Activated T-helper 1 cell treated with Interleukin-2 at 50 U/mL for 16 hours (primary cell): ENCODE data around the gene SH3GLB1.
"Not testable (repeated sequence)": the region's sequence is repeated elsewhere in the genome, so short reads cannot be mapped to it uniquely, and the experiment has no call there.

Source experiments
- DNase-seq: peaks from one replicate; pipeline ENCODE4 v3.0.0-alpha.2; 2020; ENCODE audit warnings: low read depth

The SH3GLB1 gene

DNA sequence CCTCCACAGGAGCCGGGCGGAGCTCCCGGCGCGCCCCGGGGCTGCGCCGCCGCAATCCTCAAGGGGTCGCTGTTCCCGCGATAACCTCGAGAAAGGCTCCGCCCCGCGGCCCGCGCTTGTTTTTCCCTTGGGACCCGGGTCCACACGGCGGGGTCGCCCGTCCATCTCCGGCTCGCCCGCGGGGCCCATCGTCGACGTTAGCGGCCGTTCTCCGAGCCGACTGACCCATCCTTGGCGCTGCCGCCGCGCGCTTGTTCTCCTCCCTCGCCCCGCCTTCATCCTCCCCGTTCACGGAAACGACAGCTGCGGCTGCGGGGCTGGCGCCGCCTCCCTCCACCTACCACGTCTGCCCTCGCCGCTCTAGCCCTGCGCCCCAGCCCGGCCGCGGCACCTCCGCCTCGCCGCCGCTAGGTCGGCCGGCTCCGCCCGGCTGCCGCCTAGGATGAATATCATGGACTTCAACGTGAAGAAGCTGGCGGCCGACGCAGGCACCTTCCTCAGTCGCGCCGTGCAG lies at the start of gene SH3GLB1:
Gene SH3GLB1, plus strand, starts transcription at position 119 of the 514 bp plus-strand sequence. Its CDS starts 324 bp downstream, at position 443.
- DNase-seq = peak; percentile 80

DNA sequence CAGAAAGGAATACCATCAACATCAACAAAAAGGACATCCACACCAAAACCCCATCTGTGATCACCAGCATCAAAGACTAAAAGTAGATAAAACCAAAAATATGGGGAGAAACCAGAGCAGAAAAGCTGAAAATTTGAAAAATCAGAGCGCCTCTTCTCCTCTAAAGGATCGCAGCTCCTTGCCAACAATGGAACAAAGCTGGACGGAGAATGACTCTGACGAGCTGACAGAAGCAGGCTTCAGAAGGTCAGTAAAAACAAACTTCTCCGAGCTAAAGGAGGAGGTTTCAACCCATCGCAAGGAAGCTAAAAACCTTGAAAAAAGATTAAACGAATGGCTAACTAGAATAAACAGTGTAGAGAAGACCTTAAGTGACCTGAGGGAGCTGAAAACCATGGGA lies 46.0 kb upstream of the SH3GLB1 start:
- not testable (repeated sequence) for DNase-seq

DNA sequence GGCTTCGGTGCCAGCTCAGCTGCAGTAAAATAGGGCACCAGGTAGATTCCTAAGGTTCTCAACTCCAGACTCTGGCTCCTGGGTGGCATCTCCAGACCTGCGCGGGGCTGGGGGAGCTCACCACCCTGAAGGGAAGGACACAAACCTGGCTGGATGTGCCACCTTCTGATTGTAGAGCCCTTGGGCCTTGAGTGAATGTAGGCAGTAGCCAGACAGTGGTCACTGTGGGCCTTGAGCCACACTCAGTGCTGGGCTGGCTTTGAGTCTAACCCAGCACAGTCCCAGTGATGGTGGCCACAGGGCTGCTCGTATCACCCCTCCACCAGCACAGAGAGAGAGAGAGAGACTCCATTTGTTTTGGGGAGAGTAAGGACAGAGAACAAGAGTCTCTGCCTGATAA lies 38.0 kb upstream of the SH3GLB1 start:
- no peak for DNase-seq

DNA sequence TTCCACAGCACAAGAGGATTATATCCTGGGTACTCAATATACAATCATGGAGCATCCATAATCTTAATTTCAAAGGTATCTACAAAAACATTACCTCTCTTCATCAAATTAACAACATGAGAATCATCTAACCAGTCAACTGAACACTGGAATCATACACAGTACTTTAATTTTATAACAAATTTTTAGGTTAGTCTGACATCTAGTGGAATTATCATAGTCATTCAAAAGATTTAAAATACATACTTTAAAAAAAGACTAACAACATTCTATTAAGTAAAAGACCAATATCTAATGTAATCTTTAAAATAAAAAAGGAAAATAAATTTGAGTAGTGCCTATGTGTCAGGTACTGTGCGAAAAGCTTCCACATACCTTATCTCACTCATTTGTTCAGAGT lies 16.8 kb upstream of the SH3GLB1 start:
- DNase-seq = no peak

DNA sequence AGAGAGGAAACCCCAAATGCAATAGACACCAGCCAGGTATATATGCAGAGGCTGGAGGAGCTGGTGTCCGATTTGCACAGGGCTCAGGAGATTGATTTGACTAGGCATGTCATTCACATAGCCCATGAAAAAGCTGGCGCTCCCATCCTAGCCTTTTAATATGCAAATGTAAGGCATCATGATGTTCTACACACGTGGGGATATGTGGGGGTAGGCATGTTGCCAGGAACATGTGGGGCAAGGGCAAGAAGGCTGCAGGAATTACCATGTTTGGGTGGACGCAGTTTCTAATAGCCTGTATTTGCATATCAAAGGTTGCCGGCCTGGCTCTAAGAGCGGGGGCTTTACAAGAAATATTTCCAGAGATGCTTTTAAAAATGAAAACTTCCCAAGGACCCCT lies 11.7 kb upstream of the SH3GLB1 start:
- DNase-seq = no peak

DNA sequence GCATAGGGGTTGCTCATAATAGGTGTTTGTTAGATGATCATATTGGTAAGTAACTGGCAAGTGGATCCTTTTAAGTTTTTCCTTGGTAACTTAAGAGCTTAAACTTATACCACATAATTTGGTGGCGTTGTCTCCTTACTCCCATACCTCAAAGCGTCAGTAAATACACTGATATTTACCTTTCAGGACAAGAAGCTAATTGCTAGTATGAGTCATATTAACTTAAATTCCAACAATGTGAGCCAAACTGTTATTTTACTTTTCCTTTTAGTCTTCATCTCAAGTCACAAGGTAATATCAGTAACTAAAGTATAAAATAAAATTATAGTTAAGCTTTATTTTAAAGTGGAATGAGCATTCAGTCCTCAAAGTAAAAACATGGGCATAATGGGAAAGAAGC lies 9.0 kb upstream of the SH3GLB1 start:
- no peak for DNase-seq

DNA sequence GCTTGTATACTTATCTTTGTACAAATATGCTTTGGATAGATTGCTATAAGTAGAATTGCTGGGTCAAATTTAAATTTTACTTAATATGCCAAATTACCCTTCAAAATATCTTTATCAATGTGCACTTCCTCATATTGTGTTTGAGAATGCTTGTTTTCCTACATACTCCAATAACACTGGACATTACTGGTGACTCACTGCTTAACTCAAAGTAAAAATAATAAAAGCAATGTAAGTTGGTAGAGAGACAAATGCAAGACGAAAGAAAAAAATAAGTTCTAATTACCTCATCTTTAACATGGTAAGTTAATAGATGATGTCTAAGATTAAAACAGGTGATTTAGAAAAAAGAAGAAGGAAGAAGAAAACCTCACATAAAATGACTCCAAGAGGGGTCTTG lies 7.9 kb upstream of the SH3GLB1 start:
- no peak for DNase-seq

DNA sequence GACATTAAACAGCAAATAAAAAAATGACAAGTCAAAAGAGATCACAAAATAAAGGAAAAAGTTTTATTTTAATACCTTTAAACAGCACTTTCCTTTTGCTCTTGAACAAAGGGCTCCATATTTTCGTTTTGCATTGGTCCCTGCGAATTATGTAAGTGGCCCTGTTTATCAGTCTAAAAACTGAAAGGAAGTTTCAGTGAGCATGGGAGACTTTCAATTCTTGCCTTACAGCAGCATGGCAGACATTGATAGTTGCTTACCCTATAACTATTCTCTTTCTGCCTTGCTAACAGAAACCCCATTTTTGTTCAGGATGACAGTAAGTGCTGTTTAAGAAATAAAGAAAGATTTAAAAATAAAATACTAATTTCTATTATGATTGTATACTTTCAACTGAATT lies 5.2 kb upstream of the SH3GLB1 start:
- no peak for DNase-seq

DNA sequence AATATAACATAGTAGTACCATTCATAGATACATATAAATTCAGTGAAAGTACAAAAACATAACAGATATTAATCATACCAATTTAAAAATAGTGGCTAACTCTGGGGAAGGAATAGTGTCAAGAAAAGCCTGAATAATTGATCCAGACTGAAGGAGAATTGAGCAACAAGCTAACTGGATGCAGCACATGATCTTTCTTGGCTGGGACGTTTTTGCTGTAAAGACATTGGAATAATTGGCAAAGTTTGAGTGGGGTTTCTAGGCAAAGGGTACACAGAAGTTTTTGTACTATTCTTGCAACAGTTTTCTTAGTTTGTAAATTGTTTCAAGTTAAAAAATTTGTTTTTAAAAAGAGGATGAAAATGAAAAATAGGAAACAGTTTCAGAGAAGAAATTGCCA lies 2.6 kb upstream of the SH3GLB1 start:
- no peak for DNase-seq

DNA sequence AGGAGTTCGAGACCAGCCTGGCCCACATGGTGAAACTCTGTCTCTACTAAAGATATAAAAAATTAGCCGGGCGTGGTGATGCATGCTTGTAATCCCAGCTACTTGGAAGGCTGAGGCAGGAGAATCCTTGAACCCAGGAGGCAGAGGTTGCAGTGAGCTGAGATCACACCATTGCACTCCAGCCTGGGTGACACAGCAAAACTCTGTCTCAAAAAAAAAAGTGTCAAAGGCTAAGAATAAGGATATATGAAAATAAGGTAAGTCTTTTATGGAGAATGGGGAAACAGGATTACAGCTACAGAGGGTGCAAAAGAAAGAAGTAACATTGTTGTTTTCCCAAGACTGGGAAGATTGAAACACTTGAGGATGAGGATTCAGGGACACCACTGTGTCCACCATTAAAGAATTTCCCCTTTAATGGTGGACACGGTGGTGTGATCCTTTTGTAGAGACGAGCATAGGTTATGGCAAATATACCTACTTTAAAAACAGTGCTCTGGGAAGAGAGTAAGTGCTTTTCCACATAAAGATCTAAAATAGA lies 1.4 kb upstream of the SH3GLB1 start:
- DNase-seq = not testable (repeated sequence)

DNA sequence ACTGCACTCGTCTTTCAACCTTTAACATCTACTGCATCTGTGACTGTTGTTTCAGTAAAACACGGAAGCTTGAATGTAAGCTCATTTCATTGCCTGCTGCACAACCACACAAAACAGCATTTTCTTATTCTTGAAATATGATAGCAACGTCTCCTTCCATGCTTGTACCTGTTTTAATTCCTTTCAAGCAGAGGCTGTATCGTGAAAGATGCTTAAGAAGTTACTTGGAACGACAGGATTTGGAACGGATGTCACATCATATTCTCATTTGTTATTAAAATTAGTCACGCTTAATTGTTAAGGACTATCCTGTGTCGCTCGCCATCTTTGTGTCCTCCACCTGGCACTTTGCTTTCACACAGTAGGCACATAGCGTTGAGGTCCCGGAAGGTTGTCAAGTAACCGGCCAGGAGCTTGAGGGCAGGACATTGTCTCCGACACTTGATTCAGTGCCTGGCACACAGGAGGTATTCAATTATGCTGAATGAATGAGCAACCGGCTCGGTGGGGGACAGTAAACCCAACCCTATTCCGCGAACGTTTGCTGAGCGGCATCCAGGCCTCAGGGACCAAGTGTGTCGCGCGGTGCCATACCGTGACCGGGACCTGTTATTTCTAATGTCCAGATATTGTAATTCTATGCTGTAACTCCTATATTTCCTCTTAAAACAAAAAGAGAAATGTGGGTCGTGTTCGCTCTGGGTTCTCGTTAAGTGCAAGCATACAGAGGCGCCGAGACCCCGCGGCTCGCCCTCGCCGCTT lies 499 bp upstream of the SH3GLB1 start:
- peak; percentile 36 for DNase-seq

DNA sequence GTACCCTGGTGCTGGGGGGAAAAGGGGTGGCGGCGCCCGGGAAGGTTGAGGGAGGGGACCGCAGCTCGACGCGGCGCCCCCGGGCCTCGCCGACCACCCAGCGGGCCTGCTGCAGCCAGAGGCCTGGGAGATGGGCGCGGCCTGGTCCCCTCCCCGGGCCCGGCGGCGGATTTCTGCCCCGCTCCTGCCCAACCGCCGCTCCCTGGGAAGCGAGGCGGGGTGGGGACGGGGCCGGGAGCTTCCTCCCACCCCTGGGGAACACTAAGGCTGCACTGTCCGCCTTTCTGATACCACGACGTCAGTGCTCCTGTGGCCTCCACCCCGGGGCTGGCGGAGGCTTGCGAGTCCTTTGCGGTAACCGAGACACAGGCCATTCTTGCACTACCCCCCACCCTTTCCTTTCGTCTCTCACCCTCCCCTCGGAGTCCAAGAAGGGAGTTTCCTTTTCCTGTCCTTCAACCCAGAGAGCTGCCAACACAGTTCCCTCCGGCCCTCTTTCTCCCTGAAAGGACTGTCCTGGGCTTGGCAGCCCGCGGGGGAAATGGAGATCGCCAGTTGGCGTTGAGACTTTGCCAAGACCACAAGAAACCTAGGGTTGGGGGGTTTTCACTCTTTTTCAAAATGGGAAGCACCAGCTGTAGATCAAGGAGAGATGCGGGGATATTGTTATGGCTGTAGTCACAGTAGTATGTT lies 742 bp downstream of the SH3GLB1 start:
- peak; percentile 4 for DNase-seq

DNA sequence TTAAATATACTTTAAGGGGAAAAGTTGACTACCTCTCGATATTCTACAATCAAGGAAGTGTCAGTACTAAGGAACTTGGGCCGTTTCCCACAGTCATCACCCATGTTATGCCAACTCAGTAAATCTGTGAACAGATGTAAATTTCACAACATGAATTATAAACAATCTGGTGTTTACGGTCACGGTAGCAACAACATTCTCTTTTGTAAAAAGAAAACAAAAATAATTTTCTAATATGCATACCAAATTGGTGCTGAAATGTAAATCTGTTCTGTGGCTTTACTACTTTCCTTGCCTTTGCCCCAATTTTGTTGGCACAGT lies 1.2 kb downstream of the SH3GLB1 start:
- DNase-seq = no peak

DNA sequence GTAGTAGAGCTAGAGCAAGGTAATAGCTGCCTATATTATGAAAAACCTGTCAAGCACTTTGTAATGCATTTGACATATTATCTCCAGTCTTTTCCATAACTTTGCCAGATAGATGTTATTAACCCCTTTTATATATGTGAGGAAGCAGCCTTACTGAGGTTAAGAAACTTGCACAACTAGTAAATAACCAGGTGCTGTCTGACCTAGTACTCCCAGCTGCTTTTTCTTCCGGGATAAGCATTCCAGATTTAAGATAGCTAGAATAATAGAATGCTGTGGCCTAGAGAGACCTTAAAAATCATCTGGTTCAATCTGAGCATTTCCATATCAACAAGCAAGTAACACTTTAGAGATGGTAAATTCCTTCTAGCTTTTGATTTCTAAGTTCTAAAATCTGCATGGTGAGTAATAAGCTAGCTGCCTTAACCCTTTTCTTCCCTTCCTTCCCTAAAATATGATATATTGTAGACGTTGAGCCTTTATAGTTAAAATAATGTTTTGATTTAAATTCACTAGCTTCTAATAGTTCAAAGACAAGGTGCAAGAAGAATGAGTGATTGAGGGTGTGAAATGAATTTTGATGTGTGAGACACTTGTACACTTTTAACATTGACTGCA lies 1.8 kb downstream of the SH3GLB1 start:
- DNase-seq = no peak

DNA sequence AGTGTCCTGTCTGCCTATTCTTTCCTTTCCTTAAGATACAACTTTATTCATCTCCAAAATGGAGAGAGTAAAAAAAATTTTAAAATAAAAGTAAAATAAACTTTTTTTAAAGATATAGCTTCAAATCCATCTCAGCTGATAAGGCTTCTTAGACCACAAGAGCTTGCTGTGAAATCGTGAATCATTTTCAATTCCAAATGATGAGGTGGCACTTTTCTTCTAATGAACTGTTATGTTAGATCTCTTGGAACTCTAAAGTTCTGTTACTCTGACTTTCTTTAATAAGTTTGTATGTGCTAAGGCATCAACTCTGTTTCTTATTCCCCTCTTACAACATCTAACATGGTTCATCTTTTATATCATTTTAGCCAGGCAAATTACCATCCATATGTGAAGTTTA lies 4.5 kb downstream of the SH3GLB1 start:
- no peak for DNase-seq

DNA sequence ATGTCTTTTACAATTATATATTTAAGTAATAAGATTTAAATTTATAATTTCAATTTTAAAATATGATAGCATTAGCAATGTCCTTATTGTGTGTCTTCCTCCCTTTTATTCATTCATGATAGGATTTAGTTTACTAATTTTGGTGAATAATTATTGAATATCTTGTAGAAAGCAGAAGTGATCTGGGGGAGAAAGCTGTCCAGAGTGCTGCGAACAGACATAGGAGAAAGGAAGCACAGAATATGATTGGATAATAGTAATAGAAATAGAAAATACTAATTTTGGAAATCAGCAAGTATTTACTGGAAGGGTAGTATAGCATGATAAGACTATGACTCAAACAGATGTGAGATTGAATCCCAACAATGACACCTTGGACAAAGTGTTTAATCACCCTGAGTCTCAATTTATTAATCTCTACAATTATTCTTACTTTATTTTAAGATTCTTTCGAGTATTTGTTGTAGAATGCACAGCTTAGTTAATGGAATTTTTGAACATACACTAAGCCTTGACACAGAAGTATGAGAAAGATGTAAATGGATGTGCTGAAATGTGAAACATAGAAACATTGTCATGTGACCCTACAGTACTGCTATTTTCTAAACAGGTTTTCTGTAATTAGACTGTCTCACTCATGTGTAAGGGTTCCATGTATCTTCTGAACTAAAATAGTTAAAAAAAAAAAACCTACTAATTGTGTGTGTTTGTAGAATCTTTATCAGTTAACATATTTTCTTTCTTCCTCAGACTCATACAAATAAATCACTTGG lies 7.9 kb downstream of the SH3GLB1 start:
- no peak for DNase-seq

DNA sequence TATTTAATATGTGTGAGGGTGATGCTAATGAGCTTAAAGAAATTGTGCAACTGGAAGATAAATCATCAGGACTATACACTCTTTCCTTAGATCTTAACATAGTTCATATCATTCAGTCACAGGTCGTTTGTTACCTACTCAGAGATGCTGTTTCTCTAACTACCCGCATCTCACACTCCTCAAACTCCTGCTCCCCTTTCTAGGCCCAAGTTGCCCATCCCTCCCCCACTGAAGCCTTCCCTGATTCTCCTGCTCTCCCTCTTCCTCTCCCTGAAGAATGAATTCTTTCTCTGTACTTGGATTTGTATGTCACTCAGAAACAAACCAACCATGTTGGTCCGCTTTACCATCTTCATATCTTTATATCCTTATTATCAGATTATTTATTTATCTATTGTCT lies 9.1 kb downstream of the SH3GLB1 start:
- no peak for DNase-seq

DNA sequence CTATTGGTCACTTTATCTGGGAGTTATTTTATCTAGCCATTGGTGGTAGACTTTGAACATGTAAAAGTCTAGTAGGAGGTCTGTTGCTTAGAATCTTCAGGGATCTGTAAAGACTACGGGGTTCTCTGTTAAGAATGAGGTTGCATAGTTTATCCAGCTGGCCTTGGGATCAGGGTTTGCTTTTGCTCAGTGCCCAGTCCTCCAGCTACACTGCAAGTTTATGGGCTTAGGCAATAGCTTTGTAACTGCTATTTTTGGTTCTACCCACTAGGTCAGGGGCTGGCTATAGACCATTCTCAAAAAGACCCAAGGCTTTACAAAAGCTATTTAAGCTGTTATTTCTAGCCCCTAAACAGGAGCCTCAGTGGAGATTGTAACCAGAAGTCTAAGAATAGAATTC lies 9.8 kb downstream of the SH3GLB1 start:
- DNase-seq = no peak

DNA sequence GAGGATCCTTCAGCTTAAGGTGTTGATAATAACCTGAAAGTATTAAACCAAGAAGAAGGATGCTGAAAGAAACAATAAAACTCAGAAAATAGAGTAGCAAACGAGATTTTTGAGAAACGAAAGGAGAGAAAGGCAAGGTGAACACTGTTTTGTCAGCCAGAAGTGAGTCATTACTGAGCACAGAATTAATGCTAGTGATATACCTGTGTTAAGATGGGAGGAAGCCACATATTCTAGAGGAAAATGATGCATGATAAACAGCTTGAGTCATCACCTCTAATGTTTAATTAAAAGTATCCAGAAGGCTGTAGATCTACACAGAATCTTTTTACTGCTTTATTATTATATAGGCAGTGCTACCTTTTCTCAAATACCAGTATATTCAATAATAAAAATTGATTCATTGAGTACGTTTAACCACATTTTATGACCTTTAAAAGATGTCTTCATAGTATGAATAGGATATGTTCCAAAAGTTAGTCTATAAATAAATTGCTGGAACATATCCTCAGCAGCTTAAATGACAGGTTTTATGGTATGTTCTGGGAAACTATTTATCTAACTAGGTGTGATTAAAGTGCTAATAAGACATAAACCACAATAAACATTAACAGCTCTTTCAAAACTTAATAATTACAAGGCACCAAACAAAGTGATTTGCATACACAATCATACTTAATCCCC lies 10.3 kb downstream of the SH3GLB1 start:
- DNase-seq = no peak

DNA sequence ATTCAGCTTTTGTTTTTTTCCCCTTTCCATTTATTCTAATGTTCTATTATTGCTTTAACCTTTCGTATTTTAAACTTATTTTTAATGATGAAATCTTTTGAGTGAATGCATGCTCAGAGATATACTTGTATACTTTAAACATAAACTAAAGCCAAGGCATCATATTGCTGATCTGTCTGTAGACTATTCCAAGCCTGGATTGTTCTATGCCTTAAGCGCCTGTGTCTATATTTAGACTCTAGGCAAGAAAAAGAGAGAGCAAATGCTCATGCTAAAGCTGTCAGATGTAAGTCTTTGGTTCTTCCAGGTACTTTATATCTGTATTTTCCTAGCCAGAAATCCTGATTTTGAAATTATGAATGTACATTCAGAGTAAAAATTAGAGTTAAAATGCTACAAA lies 14.4 kb downstream of the SH3GLB1 start:
- DNase-seq = no peak

DNA sequence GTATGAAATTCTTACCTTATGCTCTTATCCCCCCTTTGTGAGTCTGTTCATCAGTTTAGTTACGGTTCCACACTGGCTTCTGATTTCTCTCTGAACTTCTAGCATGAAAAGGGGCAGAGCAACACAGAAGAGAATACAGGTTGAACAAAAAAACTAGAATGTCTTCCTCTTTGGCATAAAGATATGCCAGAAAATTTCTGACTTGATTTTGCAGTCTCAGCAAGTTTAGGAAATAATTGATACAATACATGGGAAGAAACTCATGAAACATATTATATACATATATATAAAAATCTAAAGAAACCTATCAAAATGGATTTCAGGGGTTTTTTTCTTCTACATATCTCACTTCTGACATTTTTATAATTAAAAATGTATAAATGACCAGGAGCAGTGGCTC lies 27.0 kb downstream of the SH3GLB1 start:
- DNase-seq = no peak

DNA sequence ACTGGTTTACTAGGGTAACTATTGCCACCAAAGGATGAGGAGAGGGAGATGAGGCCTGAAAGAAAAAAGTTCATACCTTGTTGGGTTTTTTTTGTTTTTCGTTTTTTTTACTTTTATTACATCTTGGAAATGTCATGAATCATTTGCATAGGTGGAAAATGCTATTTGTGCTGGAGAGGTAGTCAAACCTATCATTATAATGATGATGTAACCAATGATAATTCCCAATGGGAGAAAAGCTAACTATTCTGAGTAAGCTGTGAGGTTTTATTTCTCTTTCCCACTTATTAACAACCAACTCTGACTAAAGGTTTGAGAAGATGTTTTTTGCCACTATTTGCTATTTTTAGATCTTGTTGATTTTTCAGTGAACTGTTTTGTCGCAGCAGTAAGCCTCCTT lies 29.0 kb downstream of the SH3GLB1 start:
- no peak for DNase-seq
